HG03575 (cell line): ENCODE results near the gene CHST12.
"Not testable (repeated sequence)": the region's sequence is repeated elsewhere in the genome, so short reads cannot be mapped to it uniquely, and the experiment has no call there.

Experiments used
- ATAC-seq: cut with Tn5 transposase; IDR thresholded peaks from one replicate; pipeline ENCODE4 v1.9.1; 2021; ENCODE audit not compliant: unreplicated experiment, insufficient number of reproducible peaks, low FRiP score; ENCODE audit errors: extremely low read depth

The CHST12 gene

DNA sequence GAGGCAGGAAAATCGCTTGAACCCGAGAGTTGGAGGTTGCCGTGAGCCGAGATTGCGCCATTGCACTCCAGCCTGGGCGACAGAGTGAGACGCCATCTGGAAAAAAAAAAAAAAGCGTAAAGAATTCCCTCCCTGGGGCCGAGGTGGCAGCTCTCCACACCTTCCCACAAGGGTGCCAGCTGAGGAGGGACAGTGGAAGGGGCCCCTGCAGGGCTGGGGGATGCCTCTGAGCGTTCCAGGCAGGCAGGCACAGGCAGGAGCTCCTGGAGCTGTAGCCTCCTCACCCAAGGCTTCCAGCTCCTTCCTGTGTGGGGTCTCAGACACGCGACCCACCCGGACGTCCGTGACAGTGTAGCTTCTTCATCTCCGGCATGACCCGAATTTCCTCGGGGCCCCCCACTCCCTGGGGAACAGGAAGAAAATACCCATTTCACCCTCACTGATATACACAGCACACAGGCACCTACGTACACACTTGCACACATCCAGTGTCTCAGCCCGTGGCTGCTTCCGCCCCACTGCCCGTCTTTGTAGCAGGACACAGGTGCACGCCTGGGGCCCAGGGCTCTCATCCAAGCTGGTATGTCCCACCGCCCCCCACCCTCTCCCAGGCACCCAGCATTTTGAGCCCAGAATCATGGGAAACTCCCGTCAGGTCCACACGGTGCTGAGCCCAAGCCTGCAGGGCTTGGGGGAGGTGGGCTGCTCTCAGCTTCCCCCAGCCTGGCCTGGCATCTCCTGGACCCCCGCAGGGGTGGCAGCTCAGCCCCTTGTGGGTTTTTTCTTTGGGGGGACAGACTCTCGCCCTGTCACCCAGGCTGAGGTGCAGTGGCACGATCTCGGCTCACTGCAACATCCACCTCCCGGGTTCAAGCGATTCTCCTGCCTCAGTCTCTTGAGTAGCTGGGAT lies 47.0 kb downstream of the CHST12 start:
- ATAC-seq: no peak

DNA sequence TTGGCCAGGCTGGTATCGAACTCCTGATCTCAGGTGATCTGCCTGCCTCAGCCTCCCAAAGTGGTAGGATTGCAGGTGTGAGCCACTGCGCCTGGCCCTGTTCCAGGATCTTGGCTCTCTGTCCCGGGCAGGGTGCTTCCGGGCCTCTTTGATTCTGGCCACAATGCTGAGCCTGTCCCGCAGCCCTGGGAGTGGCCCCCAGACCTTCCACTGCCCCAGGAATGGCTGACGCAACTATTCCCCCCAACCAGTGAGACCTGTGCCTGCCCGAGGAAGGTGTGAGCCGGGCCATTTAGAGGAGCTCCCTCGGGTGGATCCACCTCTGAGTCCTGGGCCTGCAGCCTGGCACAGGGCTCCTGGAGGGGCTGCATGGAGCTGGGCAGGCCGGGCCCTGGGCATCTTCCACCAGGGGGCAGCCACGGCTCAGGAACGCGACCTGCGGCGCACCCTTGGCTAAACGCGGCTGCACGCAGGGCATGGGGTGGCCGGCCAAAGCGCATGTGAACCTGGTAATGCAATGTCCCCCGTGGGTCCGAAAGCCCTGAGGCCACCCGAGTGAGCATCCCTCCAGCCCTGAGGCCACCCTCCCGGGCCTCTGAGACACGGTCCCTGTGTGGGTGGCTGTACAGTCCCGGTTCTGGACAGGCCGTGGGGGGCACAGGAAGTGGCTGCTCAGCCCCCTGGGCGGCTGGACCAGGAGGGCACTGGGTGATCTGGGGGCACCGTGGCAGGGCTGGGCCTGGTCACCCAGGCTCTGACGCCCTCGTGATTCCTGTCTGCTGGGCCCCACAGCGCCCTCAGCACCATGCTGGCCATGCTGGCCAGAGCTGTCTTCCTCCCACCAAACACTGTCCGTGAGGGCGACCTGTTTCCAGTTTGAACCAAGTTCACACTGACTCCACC lies 48.0 kb downstream of the CHST12 start:
- ATAC-seq: no peak

- no peak for ATAC-seq
Measured at GRCh38 chr7:2452074-2452507, 48.7 kb downstream of the CHST12 start.

DNA sequence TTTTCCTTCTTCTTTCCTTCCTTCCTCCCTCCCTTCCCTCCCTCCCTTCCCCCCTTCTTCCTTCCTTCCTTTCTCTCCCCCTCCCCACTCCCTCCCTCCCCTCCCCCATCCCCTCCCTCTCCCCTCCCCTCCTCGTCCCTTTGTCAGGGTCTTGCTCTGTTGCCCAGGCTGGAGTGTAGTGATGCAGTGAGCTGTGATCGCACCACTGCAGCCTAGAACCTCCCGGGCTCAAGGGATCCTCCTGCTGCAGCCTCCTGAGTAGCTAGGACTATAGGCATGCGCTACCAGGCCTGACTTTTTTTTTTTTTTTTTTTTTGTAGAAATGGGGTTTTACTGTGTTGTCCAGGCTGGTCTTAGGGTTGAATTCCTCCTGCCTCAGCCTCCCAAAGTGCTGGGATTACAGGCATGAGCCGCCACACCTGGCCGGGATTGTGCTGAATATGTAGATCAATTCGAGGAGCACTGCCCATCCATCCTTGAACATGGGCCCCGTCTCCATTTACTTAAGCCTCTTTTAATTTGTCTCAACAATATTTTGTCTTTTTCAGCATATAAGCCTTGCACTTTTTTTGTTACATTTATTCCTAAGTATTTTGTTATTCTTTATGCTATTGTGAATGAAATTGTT lies 49.3 kb downstream of the CHST12 start:
- no peak for ATAC-seq

- ATAC-seq: not testable (repeated sequence)
Measured at GRCh38 chr7:2453849-2454248, 50.4 kb downstream of the CHST12 start.

GRCh38 chr7:2459674-2460073 lies 56.3 kb downstream of the CHST12 start:
- ATAC-seq: no peak

DNA sequence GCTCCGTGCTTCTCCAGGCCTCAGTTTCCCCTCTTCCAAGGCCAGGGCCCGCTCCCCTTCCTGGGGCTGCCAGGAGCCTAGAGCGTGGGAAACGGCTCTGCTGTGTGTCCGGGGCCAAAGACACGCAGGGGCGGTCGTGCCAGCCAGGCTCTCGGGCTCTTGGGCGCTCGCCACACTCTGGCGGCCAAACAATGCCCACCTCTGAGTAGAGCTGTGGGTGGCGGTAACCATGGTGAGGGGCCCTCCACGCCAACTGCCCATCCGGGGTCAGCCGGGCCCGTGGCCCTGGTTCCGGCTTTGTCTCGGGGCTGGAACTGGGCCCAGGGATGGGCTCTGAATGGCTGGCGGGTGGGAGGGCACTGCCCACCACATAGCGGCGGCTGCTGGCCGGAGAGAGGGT lies 56.8 kb downstream of the CHST12 start:
- no peak for ATAC-seq

DNA sequence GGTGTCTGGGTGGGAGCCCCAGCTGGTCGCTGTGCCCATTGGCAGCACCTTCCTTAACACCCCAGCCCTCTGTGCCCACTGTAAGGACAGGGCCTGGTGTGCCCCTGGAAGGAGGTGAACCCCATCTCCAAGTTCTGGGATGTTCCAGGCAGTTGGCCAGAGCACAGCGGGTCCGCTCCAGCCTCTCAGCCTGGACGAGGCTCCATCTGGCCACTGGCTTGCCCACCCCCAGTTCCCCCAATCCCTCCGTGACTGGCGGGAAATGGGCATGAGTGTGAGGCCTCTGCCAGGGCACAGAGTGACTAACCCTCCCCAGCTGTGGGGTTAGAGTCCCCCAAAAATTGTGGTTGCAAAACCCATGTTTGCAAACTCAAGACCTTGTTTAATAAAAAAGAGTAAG lies 57.2 kb downstream of the CHST12 start:
- ATAC-seq: no peak

DNA sequence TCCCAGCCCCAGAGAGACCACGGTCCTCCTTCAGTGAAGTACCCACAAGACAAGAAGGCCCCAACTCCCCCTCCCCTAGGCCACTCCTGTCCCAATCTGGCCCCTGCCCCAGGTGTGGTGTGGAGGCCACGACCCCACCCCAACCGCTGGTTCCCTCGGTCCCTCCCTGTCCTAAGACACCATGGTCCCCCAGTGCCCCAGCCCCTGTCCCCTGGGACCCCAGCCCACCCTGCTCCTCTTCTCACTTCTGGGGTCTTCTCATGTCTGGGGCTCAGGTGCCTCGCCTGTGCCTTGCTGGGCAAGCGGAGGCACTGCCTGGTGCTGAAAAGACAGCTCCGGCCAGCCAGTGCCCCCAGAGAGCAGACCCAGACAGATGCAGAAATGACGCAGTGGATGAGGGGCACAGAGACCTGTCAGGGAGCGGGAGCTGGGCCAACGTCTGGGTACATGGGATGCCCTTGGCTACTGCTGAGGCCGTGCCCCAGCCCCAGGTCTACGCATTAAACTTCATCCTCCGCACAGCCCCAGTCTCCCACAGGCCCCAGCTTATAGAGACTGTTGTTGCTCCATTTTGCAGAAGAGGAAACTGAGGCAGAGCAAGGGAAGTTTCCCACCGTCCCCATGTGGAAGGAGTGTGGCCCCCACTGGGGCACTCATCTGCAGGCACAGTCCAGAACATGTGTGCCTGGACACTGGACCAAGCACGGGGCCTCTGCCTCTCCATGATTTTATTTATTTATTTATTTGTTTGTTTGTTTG lies 58.0 kb downstream of the CHST12 start:
- no peak for ATAC-seq

DNA sequence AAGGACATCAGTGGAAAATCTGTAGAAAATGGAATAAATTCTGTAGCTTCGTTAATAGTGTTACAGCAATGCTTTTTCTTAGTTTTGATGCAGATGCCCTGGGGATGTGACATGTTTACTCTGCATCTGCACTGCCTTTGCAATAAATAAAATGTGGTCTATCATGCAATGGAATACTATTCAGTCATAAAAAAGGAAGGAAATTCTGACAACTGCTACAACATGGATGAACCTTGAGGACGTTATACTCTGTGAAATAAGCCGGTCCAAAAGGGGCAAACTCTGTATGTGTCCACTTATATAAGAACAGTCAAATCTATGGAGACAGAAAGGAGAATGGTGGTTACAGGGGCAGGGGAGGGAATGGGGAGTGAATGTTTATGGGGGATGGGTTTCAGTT lies 59.3 kb downstream of the CHST12 start:
- no peak for ATAC-seq

- ATAC-seq: no peak
Measured at GRCh38 chr7:2465928-2466327, 62.5 kb downstream of the CHST12 start.

- no peak for ATAC-seq
Measured at GRCh38 chr7:2466675-2467074, 63.3 kb downstream of the CHST12 start.

DNA sequence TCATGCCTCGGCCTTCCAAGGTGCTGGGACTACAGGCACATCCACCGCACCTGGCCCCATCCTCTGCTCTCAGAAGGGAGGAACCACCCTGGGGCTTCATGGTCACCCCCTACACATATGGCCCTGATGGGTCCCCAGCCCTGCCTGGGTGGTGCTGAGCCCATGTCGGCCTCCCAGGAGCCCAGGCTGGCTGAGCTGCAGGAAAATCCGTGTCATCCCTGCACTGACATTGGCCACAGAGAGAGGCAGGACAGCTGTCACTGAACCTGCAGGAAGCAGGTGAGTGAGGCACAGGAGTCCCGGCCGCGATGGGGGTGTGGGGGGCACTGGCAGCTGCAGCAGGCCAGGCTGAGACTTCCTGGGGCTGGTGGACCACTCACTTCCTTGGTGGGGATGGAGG lies 64.8 kb downstream of the CHST12 start:
- no peak for ATAC-seq

- not testable (repeated sequence) for ATAC-seq
Measured at GRCh38 chr7:2469460-2470203, 66.2 kb downstream of the CHST12 start.

GRCh38 chr7:2470204-2471021 lies 67.0 kb downstream of the CHST12 start:
- ATAC-seq: no peak

DNA sequence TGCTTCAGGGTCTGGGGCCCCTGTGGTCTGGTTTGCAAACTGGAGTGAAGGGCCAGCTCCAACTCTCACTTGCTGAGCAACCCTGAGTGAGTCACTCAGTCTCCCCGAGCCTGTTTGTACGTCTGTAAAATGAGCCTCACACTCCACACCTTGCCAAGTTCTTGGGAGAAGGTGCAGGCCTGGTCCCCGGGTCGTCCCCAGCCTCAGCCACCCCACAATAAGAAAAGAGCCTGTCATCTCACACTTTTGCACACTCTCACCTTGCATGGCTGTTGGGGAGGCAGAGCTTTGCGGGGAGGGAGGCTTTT lies 67.6 kb downstream of the CHST12 start:
- ATAC-seq: no peak

GRCh38 chr7:2471396-2471795 lies 68.0 kb downstream of the CHST12 start:
- no peak for ATAC-seq

DNA sequence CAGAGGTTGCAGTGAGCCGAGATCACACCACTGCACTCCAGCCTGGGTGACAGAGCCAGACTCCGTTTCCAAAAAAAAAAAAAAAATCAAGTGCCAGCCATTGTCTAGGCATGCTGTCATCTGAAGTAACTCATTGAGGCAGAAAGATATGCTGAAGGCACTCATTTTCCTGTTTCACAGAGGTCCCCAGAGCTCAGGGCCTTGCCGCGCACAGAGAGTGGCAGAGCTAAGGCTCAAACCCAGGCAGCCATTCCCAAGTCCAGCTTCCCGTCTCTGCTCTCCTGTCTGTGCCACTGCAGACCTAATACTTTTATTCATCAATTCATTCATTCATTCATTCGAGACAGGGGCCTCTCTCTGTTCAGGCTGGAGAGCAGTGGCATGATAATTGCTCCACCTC lies 69.3 kb downstream of the CHST12 start:
- no peak for ATAC-seq
